GM21360 (cell line): ENCODE measurements around the gene MRPL54.
"Not testable (repeated sequence)": the region's sequence is repeated elsewhere in the genome, so short reads cannot be mapped to it uniquely, and the experiment has no call there.

Experiments used
- ATAC-seq: cut with Tn5 transposase; IDR thresholded peaks from one replicate; pipeline ENCODE4 v1.9.1; 2021; ENCODE audit warnings: mild to moderate bottlenecking, moderate library complexity; ENCODE audit not compliant: unreplicated experiment

MRPL54 gene

DNA sequence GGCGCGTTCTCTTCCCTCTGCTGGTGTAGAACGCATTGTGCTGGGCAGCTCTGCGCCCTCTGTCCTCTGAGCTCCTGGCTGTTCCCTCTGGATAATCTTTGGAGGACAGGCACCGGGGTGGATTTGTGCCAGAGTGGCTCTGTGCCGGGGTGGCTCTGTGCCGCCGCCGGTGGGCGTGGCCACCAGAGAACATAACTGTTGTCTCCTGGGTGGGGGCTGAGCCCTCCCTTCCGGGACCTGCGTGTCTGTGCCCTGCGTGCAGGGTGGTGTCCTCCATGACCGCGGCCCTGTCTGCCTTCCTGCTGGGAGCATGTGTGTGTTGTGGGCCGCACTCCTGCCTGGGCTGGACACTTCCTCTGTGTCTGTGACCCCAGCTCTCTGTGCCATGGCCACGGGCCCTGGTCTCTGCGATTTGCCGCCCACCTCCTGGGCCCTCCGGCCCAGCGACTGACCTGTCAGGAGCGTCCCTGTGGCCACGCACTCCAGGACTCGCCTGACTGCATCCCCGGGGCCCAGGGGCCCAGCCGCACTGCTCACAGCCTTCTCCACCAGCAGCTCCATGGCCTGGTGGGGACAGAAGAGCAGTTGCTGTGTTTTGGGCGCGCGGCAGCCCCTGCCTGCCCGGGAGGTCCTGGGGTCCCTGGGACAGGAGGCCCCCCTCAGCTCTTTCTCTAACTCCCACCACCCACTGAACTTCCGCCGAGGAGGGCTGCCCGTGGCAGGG is 46.1 kb downstream of the MRPL54 start:
- ATAC-seq = no peak

DNA sequence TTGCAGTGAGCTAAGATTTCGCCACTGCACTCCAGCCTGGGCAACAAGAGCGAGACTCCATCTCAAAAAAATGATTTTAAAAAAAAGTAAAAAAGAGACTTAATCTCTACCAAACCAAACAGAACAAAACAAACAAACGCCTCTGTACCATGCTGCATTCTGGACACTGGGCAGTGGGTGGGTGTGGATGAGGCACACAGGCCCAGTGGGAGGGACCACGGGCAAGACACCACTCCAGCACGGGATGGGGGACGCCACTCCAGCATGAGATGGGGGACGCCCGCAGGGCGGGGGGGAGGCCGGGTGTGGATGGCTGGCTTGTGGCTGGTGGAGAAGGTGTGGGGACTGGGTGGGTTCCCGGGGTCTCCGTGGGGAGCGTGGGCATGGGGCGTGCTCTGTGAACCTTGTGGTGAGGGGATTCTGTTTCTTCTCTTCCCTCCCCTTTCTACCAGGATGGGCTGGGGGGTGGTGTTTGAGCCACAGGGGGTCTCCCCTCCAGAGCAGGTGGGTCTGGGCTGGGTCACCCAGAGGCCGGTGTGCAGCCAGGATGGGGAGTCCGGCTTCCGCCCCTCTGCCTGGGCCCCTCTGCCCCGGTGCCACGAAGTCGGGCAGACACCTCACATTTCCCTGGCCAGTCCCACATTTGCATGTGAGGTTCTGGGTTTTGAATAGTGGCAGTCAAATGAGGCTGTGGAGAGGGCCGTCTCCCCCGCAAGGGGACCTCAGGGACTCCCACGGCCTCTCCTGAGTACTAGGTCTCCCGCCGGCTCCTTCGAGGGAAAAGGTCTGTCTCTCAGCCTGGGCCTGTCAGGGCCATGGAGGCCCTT is 47.6 kb downstream of the MRPL54 start:
- ATAC-seq = no peak

DNA sequence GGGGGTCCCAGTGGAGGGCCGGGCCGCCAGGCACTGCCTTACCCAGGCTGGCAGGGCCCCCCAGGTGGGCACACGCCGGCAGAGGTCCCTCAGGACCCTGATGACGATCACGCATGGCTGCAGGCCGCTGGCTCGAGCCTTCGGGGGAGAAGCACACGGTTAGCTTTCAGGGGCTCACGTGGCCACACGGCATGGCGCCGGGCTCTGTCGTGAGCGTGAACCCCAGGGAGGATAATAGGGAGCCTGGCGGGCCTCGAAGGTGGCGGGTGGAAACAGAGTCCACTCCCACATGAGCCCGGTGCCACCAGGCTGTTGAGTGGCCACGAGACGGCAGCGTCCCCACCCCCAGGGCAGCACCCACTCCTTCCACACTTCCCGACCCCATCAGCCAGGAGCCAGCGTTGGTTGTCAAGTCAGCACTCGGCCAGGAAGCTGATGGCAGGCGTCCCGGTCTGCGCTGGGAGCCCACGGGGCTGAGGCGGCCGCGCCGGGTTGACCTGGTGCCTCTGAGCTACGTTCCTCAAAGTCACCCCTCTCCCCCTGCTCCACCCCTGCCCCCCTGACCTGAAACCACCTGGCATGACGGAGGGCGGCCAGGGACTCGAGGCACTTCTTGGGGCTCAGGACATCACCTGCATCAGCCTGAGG is 48.4 kb downstream of the MRPL54 start:
- no peak for ATAC-seq

- no peak for ATAC-seq
Observed at GRCh38 chr19:3813473-3814392, 51.3 kb downstream of the MRPL54 start.

DNA sequence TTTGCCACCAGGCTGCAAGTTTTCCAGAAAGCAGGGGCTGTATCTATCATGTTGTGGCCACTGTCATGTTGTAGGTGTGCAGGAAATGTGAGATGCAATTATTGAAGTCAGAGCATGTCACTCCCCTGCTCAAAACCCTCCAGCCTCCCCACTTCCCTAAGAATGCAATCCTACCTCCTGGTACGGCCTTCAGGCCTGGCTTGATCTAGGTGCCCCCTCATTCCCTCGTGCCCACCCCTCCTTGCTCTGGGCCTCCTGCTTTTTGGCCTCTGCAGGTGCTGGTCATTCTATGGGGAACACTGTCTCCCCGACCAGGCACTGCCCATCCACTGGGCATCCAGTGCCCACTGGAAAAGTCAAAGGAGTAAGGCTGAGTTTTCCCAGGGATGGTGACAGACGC is 52.2 kb downstream of the MRPL54 start:
- ATAC-seq = no peak

GRCh38 chr19:3816148-3816547 is 53.7 kb downstream of the MRPL54 start:
- not testable (repeated sequence) for ATAC-seq

DNA sequence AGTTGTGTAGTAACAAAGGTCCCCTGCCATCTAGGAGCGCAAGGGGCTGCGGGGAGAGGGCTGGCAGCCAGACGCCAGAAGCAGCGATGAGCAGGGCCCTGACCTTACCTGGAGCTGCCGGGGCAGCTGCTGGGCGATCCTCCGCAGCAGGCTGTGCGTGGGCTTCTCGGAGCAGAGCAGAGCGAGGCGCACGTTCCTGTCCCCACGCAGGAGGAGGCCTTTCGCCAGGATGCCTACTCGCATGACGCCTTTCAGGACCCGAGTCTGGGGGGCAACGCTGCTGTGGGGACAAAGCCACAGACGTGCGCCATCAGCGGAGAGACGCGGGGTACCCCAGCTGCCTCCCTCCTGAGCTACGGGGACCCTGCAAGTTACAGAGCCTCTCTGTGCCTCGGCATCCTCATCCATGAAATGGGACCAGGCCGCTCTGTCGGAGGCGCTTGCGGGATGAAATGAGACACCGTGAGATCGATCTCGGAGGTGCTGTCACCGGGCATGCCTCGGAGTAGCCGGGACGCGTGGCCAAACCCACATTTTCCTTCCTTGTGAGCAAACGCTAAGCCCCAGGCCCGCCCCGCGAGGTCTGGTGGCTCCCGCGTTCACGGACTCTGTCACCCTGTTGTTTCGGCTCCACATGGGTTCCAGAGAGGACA is 54.2 kb downstream of the MRPL54 start:
- ATAC-seq = no peak
